ENCODE results near the gene SGMS2.

DNA sequence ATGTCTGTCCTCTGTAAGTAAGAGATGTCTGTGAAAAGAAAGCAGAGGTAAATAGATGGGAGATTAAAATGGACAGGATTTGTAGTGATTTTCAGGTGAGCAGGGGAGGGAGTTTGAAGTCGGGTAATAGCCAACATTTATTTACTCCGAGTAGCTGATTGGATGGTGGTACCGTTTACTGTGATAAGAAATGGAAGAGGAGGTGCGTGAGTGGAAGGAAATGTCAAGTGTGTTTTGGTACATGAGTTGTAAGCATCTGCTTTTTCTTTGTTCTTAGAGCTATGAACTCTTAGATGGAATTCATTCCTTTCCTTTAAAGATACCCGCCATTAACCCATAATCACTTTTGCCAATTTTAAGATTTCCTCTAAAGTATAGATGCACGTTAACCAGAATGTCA, 45.5 kb downstream of the SGMS2 start:
- TF ChIP-seq CTCF (IDR thresholded peaks at IDR 0.05) (no peak), EZH2 (IDR thresholded peaks at IDR 0.05; ENCODE audit: borderline replicate concordance, insufficient read depth, low read depth, low read length, poor library complexity, severe bottlenecking) (no peak)

Data from B cell (primary cell).